Panc1 (cell line): ENCODE measurements around the gene KLC4. TPM values are rescaled to one million over a fixed set of nuclear protein-coding genes. Genes with fewer than 3 reads are reported as not detected.

ENCODE experiments used
- ATAC-seq: fragments of 200-7000 bp; cut with Tn5 transposase; 2 replicates; pipeline ENCODE4 v1.9.1; 2020; ENCODE audit warnings: mild to moderate bottlenecking, moderate library complexity
- BruUV-seq: library from RNA; stranded (reverse); fragments of 400-500 nt; replicated peaks from 2 replicates; lab custom pipeline; 2021; lab: Mats Ljungman, UMichigan
- CTCF ChIA-PET: fragments of 300-600 bp; sonication (Branson Sonifier 250); formaldehyde crosslinking; loops from one replicate; lab custom pipeline; 2022; ENCODE audit warnings: antibody characterized with exemption; lab: Charles Lee
- POLR2A ChIA-PET: fragments of 300-600 bp; sonication (Branson Sonifier 250); formaldehyde crosslinking; loops from one replicate; lab custom pipeline; 2022; ENCODE audit warnings: antibody characterized with exemption; lab: Charles Lee
- DNase-seq: peaks from one replicate; pipeline ENCODE4 v3.0.0-alpha.2; 2010; ENCODE audit warnings: low read depth, low spot score
- H3K27ac ChIP-seq: 2 replicates; pipeline ENCODE4 v1.5.1; 2011; ENCODE audit warnings: mild to moderate bottlenecking, low read length, inconsistent platforms
- H3K27me3 ChIP-seq: fragments of 200-500 bp; sonication (Bioruptor generic); 2 replicates; pipeline ENCODE4 v1.6.0; 2014; ENCODE audit warnings: low read length, inconsistent platforms; ENCODE audit not compliant: control insufficient read depth, insufficient read depth
- H3K36me3 ChIP-seq: fragments of 200-500 bp; sonication (Bioruptor generic); 2 replicates; pipeline ENCODE4 v1.5.1; 2014; ENCODE audit warnings: inconsistent platforms, mild to moderate bottlenecking, low read length, moderate library complexity; ENCODE audit not compliant: control insufficient read depth, insufficient read depth
- H3K4me1 ChIP-seq: 2 replicates; pipeline ENCODE4 v1.5.1; 2011; ENCODE audit warnings: inconsistent platforms, mild to moderate bottlenecking, low read length, moderate library complexity; ENCODE audit not compliant: control insufficient read depth, insufficient read depth
- H3K4me3 ChIP-seq, 2 experiments: 2 replicates each; pipeline ENCODE4 v1.5.1; 2011 to 2012; ENCODE audit warnings: low read depth in 2 of 2, low read length in 2 of 2, mild to moderate bottlenecking in 2 of 2, inconsistent platforms in 1 of 2, moderate library complexity in 1 of 2
- H3K9me3 ChIP-seq: fragments of 200-500 bp; sonication (Bioruptor generic); 2 replicates; pipeline ENCODE4 v1.5.1; 2014; ENCODE audit warnings: low read depth, mild to moderate bottlenecking, inconsistent platforms, low read length, moderate library complexity; ENCODE audit not compliant: control insufficient read depth, insufficient read depth
- CTCF ChIP-seq: fragments of 450-650 bp; IDR thresholded peaks from 2 replicates; pipeline ENCODE4 v1.5.1; 2017; ENCODE audit warnings: mild to moderate bottlenecking
- POLR2AphosphoS5 ChIP-seq: IDR thresholded peaks from 2 replicates; pipeline ENCODE4 v1.6.1; 2012; ENCODE audit warnings: mild to moderate bottlenecking, low read depth, low read length, moderate library complexity
- REST ChIP-seq, 2 experiments: IDR thresholded peaks; 2 replicates each; pipeline ENCODE4 v1.6.1; 2011 to 2012; ENCODE audit warnings: low read depth in 2 of 2, control low read depth in 1 of 2, low read length in 1 of 2, mild to moderate bottlenecking in 1 of 2, moderate library complexity in 1 of 2; ENCODE audit not compliant: insufficient read depth in 1 of 2
- SIN3A ChIP-seq: IDR thresholded peaks from 2 replicates; pipeline ENCODE4 v1.6.1; 2012; ENCODE audit warnings: low read depth, mild to moderate bottlenecking, low read length, moderate library complexity, borderline replicate concordance; ENCODE audit not compliant: insufficient read depth
- TCF7L2 ChIP-seq: IDR thresholded peaks from 2 replicates; pipeline ENCODE4 v1.6.1; 2011; ENCODE audit warnings: mild to moderate bottlenecking, low read depth, low read length, inconsistent platforms
- in situ Hi-C: cut with HindIII; loops from 2 replicates; pipeline ENCODE4 v1.10.0; 2016; ENCODE audit warnings: low sequenced_read_pairs, low pct_unique_long_range_greater_than_20kb
- intact Hi-C: fragments of 100-400 bp; cut with micrococcal nuclease; formaldehyde crosslinking; loops from one replicate; pipeline ENCODE4 v1.10.0; 2022; ENCODE audit not compliant: unreplicated experiment
- total RNA-seq: library from RNA; stranded (reverse); gene quantifications from one replicate; pipeline ENCODE4 v1.2.1, GENCODE V29; 2021; ENCODE audit not compliant: unreplicated experiment

KLC4 gene
- total RNA-seq, 1 experiment from 2014 or later = 22.6 TPM

- peak overlapping the region; percentile 94 for H3K27ac ChIP-seq
- intact Hi-C loops = loop anchor here (5.0 kb wide), 1 partner anchor 112 kb away; no protein-coding TSS in a partner anchor
- peaks cover 17% of the 10 kb centered on the region for H3K36me3 ChIP-seq
- ChIA-PET CTCF (interaction anchor here (1.0 kb wide), 1 partner anchor 113 kb away, joined by 3 read pairs; no protein-coding TSS in a partner anchor), POLR2A (interaction anchor here (0.6 to 1.0 kb wide), 2 partner anchors 36 to 168 kb away, joined by 3 read pairs; partner anchors contain the start of gene CUL9)
- TSS peak; percentile 86 for BruUV-seq
- in situ Hi-C loops = no loop called here
- H3K4me1 ChIP-seq = peaks cover 20% of the 10 kb centered on the region
- ATAC-seq (no peak), DNase-seq (no peak)
- H3K27me3 ChIP-seq = no peaks in the 10 kb centered on the region
- TF ChIP-seq CTCF = no peak
- no peak for TF ChIP-seq POLR2AphosphoS5
- no peak for TF ChIP-seq REST (IDR thresholded peaks at IDR 0.05; ENCODE audit: insufficient read depth in 1 of 2, low read depth in 2 of 2, low read length in 1 of 2)
- no peak for TF ChIP-seq SIN3A
- no peak for TF ChIP-seq TCF7L2
- peak overlapping the region; percentile 87 to 95 for H3K4me3 ChIP-seq
- no peaks in the 10 kb centered on the region for H3K9me3 ChIP-seq
Measured at GRCh38 chr6:43014434-43014909, 45.0 kb upstream of the KLC4 start.

- ChIA-PET CTCF (no interaction called here), POLR2A (interaction anchor here (0.5 kb wide), 1 partner anchor 19 kb away, joined by 3 read pairs; no protein-coding TSS in a partner anchor)
- in situ Hi-C loops = no loop called here
- intact Hi-C loops = no loop called here
- ATAC-seq = no peak
- H3K4me3 ChIP-seq = no peak overlapping the region
- TSS peak; percentile 22 for BruUV-seq
- H3K9me3 ChIP-seq = no peaks in the 10 kb centered on the region
- TF ChIP-seq SIN3A = no peak
- no peak for DNase-seq
- no peaks in the 10 kb centered on the region for H3K27me3 ChIP-seq
- peaks cover 30% of the 10 kb centered on the region for H3K4me1 ChIP-seq
- no peak overlapping the region for H3K27ac ChIP-seq
- H3K36me3 ChIP-seq = peaks cover 6% of the 10 kb centered on the region
Measured at GRCh38 chr6:43016176-43016942, 43.1 kb upstream of the KLC4 start.
